Measurements from ENCODE around the gene CDHR3.

CDHR3 gene

DNA sequence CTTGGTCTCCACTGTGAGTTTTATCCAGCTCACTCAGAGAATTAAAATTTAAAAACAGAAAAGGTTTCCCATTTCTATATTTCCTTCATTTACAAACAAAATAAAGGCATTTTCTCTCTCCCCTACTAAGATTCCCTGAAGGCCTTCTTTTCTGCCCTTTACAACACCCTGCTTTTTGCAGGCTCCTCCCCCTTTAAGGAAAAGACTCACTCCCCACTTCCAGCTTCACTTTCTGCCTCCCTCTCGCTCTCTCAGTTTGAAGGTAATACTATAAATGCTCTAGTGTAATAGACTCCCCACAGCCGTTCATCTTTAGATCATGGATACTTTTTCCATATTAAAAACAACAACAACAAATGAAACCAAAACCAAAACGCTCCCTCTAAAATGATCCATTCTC, 53.3 kb downstream of the CDHR3 start:
- Histone ChIP-seq H3K4me1 (no peaks in the 10 kb centered on the region), H3K4me3 (no peak overlapping the region), H3K9me3 (no peaks in the 10 kb centered on the region), H3K27me3 (ENCODE audit: low read depth) (no peaks in the 10 kb centered on the region), H3K36me3 (replicated peaks) (no peaks in the 10 kb centered on the region)
- in situ Hi-C loops (cut with MboI; ENCODE audit: low sequenced_read_pairs), result no loop called here
- no peak for DNase-seq (ENCODE audit: low spot score in 2 of 2)

DNA sequence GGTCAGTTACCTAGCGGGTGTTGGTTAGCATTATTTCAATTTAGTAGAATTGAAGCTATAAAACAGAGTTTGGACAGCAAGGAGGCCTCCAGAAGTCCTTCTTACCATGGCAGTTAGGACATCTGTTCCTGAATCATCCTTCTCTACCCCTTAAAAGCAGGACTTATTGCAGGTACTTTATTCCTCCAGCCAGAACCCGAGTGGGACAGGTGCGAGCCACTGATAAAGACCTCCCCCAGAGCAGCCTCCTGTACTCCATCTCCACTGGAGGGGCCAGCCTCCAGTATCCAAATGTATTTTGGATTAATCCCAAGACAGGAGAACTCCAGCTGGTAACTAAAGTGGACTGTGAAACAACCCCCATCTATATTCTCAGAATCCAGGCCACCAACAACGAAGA, 54.6 kb downstream of the CDHR3 start:
- H3K36me3 ChIP-seq (replicated peaks), result no peaks in the 10 kb centered on the region
- no peaks in the 10 kb centered on the region for H3K9me3 ChIP-seq
- no peaks in the 10 kb centered on the region for H3K27me3 ChIP-seq (ENCODE audit: low read depth)
- no peak overlapping the region for H3K4me3 ChIP-seq
- H3K4me1 ChIP-seq, result no peaks in the 10 kb centered on the region
- in situ Hi-C loops (cut with MboI; ENCODE audit: low sequenced_read_pairs), result no loop called here
- no peak for DNase-seq (ENCODE audit: low spot score in 2 of 2)

- no peaks in the 10 kb centered on the region for H3K9me3 ChIP-seq
- H3K36me3 ChIP-seq (replicated peaks), result no peaks in the 10 kb centered on the region
- no peaks in the 10 kb centered on the region for H3K27me3 ChIP-seq (ENCODE audit: low read depth)
- DNase-seq (ENCODE audit: low spot score in 2 of 2), result no peak
- no peak overlapping the region for H3K4me3 ChIP-seq
- in situ Hi-C loops (cut with MboI; ENCODE audit: low sequenced_read_pairs), result no loop called here
- no peaks in the 10 kb centered on the region for H3K4me1 ChIP-seq
Measured at GRCh38 chr7:106018566-106019469, 55.8 kb downstream of the CDHR3 start.

DNA sequence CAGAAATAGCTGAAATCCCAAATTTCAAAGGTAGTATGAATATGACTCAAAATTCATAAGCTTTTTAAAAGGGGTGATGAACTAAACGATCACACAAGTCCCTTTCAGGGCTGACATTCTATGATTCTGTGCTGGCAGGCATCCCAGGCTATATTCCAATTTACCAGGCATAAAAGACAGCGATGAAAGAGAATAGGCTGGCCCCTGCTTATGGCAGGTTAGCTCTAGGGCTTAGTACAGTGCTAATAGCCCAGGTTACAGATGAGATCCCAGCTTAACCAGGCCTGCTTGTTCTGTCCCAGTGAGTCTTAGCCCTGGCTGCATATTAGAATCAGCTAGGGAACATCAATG, 56.4 kb downstream of the CDHR3 start:
- in situ Hi-C loops (cut with MboI; ENCODE audit: low sequenced_read_pairs), result no loop called here
- Histone ChIP-seq H3K9me3 (no peaks in the 10 kb centered on the region), H3K36me3 (replicated peaks) (no peaks in the 10 kb centered on the region), H3K27me3 (ENCODE audit: low read depth) (no peaks in the 10 kb centered on the region), H3K4me1 (no peaks in the 10 kb centered on the region), H3K4me3 (no peak overlapping the region)
- DNase-seq (ENCODE audit: low spot score in 2 of 2), result no peak

GRCh38 chr7:106021151-106022067, 58.3 kb downstream of the CDHR3 start:
- in situ Hi-C loops (cut with MboI; ENCODE audit: low sequenced_read_pairs), result no loop called here
- Histone ChIP-seq H3K9me3 (no peaks in the 10 kb centered on the region), H3K4me3 (no peak overlapping the region), H3K27me3 (ENCODE audit: low read depth) (no peaks in the 10 kb centered on the region), H3K4me1 (no peaks in the 10 kb centered on the region), H3K36me3 (replicated peaks) (no peaks in the 10 kb centered on the region)
- no peak for DNase-seq (ENCODE audit: low spot score in 2 of 2)

DNA sequence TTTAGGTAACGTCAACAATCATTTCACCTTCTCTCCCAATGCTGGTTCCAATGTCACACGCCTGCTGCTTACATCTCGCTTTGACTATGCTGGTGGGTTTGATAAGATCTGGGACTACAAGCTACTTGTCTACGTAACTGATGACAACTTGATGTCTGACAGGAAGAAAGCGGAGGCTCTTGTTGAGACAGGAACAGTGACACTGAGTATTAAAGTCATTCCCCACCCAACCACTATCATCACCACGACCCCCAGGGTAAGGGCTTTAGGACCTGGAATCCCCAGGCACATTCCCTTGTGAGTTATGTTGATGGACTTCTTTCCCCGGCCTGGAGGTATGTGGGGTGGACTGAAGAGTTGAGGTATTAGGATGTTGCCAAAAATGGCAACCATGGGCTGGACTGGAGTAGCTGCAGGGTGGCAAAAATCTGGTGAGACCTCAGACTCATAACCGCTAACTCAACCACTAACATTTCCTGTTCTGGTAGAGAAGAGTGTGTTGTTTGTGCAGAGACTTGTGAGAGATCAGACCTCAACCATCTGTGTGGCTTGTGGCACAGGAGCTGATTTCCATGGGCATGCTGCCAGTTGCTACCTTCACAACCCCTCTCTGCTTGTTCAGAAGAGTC, 59.2 kb downstream of the CDHR3 start:
- no peak overlapping the region for H3K4me3 ChIP-seq
- no peaks in the 10 kb centered on the region for H3K36me3 ChIP-seq (replicated peaks)
- H3K4me1 ChIP-seq, result no peaks in the 10 kb centered on the region
- no peaks in the 10 kb centered on the region for H3K9me3 ChIP-seq
- no peaks in the 10 kb centered on the region for H3K27me3 ChIP-seq (ENCODE audit: low read depth)
- DNase-seq (ENCODE audit: low spot score in 2 of 2), result no peak
- in situ Hi-C loops (cut with MboI; ENCODE audit: low sequenced_read_pairs), result no loop called here

DNA sequence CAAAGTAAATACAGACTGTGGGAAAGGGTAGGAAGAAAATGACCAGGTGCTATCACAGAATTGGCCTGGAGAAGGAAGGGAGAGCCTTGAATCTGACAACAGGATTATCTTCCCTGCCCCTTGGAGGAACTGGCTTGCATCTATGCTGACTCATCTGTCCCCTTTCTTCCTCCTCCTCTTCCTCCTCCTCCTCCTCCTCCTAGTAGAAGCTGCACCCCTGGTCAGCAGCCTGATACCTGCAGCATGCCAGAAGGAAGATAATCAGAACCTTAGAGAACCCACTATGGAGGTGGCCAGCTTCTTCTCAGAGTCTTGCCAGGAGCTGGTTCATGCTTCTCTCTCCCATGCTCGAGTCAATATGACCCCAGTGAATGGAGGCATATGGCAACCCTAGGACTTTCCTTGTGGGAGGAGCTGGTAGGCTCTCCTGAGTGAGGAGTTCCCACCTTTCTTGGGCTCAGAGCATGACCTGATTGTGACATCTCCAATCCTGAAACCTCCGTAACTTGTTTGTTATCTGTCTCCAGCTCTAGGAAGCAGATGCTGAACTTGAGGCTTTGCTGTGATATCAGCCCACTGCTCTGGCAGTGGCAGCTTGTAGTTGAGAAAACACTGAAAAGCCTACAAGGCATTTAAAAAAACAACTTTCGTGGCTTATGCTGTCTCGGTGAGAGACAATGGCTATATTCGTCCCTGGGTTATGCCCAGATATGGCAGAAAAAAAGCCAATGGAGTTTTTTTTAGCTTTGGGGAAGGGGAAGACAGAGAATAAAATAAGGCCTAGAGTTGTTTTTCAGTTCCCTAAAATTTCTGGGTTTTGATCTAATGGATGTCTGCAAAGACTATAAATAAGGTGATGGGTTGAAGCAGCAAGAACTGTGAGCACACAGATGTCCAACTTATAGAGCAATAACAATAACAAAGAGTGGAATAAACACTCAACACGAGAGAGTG, 60.6 kb downstream of the CDHR3 start:
- H3K9me3 ChIP-seq, result no peaks in the 10 kb centered on the region
- DNase-seq (ENCODE audit: low spot score in 2 of 2), result no peak
- in situ Hi-C loops (cut with MboI; ENCODE audit: low sequenced_read_pairs), result no loop called here
- no peak overlapping the region for H3K4me3 ChIP-seq
- no peaks in the 10 kb centered on the region for H3K27me3 ChIP-seq (ENCODE audit: low read depth)
- H3K4me1 ChIP-seq, result no peaks in the 10 kb centered on the region
- H3K36me3 ChIP-seq (replicated peaks), result no peaks in the 10 kb centered on the region

- Histone ChIP-seq H3K4me1 (peaks cover 2% of the 10 kb centered on the region; the same call in 1 of the 2 replicates), H3K36me3 (replicated peaks) (no peaks in the 10 kb centered on the region), H3K4me3 (no peak overlapping the region), H3K9me3 (no peaks in the 10 kb centered on the region), H3K27me3 (ENCODE audit: low read depth) (no peaks in the 10 kb centered on the region)
- in situ Hi-C loops (cut with MboI; ENCODE audit: low sequenced_read_pairs), result loop anchor here (25.0 kb wide), 1 partner anchor 389 kb away; no protein-coding TSS in a partner anchor
- no peak for DNase-seq (ENCODE audit: low spot score in 2 of 2)
Measured at GRCh38 chr7:106026101-106026500, 63.0 kb downstream of the CDHR3 start.

- H3K36me3 ChIP-seq (replicated peaks), result no peaks in the 10 kb centered on the region
- no peak for DNase-seq (ENCODE audit: low spot score in 2 of 2)
- H3K27me3 ChIP-seq (ENCODE audit: low read depth), result no peaks in the 10 kb centered on the region
- in situ Hi-C loops (cut with MboI; ENCODE audit: low sequenced_read_pairs), result loop anchor here (25.0 kb wide), 1 partner anchor 392 kb away; no protein-coding TSS in a partner anchor
- H3K4me1 ChIP-seq, result peaks cover 10% of the 10 kb centered on the region; the same call in 1 of the 2 replicates
- H3K9me3 ChIP-seq, result no peaks in the 10 kb centered on the region
- no peak overlapping the region for H3K4me3 ChIP-seq
Measured at GRCh38 chr7:106029451-106029850, 66.4 kb downstream of the CDHR3 start.

DNA sequence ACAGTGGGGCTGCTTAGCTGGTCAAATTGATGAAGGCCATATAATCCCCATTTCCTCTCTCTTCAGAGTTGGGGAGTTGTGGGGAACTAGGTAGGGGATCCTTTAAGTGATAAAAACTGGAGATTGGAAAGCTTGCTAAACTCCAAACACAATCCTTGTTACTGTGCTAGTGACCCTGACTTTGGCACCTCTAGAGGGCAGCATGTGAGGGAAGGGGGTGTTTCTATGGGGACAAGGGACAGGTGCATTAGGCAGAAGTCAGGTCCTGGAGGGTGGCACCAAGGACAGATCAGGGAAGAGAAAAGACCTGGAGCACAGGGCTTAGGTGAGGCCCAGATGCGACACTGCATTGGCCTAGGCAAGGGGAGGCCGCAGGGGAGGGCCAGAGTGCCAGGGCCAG, 66.9 kb downstream of the CDHR3 start:
- Histone ChIP-seq H3K4me3 (no peak overlapping the region), H3K4me1 (peaks cover 10% of the 10 kb centered on the region; the same call in 1 of the 2 replicates), H3K36me3 (replicated peaks) (no peaks in the 10 kb centered on the region), H3K27me3 (ENCODE audit: low read depth) (no peaks in the 10 kb centered on the region), H3K9me3 (no peaks in the 10 kb centered on the region)
- DNase-seq (ENCODE audit: low spot score in 2 of 2), result no peak
- in situ Hi-C loops (cut with MboI; ENCODE audit: low sequenced_read_pairs), result loop anchor here (25.0 kb wide), 1 partner anchor 393 kb away; no protein-coding TSS in a partner anchor

- Histone ChIP-seq H3K4me1 (peaks cover 10% of the 10 kb centered on the region; the same call in 1 of the 2 replicates), H3K27me3 (ENCODE audit: low read depth) (no peaks in the 10 kb centered on the region), H3K9me3 (no peaks in the 10 kb centered on the region), H3K4me3 (no peak overlapping the region), H3K36me3 (replicated peaks) (no peaks in the 10 kb centered on the region)
- DNase-seq (ENCODE audit: low spot score in 2 of 2), result peak; percentile 84 to 85
- in situ Hi-C loops (cut with MboI; ENCODE audit: low sequenced_read_pairs), result loop anchor here (25.0 kb wide), 1 partner anchor 394 kb away; no protein-coding TSS in a partner anchor
Measured at GRCh38 chr7:106031300-106032035, 68.4 kb downstream of the CDHR3 start.

DNA sequence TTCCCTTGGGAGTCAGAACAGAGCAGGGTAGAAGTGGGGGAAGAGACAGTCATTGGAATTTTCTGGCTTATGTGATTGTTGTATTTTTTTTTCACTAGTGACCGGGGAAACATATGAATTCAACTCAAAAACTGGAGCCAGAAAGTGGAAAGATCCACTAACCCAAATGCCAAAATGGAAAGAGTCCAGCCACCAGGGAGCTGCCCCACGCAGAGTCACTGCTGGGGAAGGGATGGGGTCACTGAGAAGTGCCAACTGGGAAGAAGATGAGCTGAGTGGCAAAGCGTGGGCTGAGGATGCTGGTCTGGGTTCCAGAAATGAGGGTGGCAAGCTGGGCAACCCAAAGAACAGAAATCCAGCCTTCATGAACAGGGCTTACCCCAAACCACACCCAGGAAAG, 69.2 kb downstream of the CDHR3 start:
- DNase-seq (ENCODE audit: low spot score in 2 of 2), result no peak
- H3K9me3 ChIP-seq, result no peaks in the 10 kb centered on the region
- H3K4me1 ChIP-seq, result peaks cover 10% of the 10 kb centered on the region; the same call in 1 of the 2 replicates
- H3K27me3 ChIP-seq (ENCODE audit: low read depth), result no peaks in the 10 kb centered on the region
- in situ Hi-C loops (cut with MboI; ENCODE audit: low sequenced_read_pairs), result loop anchor here (25.0 kb wide), 1 partner anchor 395 kb away; no protein-coding TSS in a partner anchor
- H3K4me3 ChIP-seq, result no peak overlapping the region
- no peaks in the 10 kb centered on the region for H3K36me3 ChIP-seq (replicated peaks)
